Gastroesophageal sphincter (tissue), 4 donors: ENCODE measurements around the gene MOV10L1. TPM values are rescaled to one million over a fixed set of nuclear protein-coding genes. Genes with fewer than 3 reads are reported as not detected.
"Not testable (repeated sequence)": the region's sequence is repeated elsewhere in the genome, so short reads cannot be mapped to it uniquely, and the experiment has no call there.

Source experiments
- ATAC-seq: fragments of 150-250 bp; one replicate; pipeline ENCODE4 v1.9.1; 2016; ENCODE audit warnings: mild to moderate bottlenecking, moderate library complexity
- H3K27ac ChIP-seq, 4 donors: fragments of 200-600 bp; sonication (generic) in 3 of 4; 1 replicate in 3 of 4; 2 replicates in 1 of 4; pipeline ENCODE4 v1.5.1; 2016 to 2019
- H3K27me3 ChIP-seq: fragments of 200-600 bp; sonication (generic); one replicate; pipeline ENCODE4 v1.5.1; 2019
- H3K36me3 ChIP-seq, 2 donors: fragments of 200-600 bp; sonication (generic); one replicate each; pipeline ENCODE4 v1.5.1; 2019; ENCODE audit warnings: control low read depth in 1 of 2
- H3K4me1 ChIP-seq, 3 donors: fragments of 200-600 bp; sonication (generic); 1 replicate in 2 of 3; 2 replicates in 1 of 3; pipeline ENCODE4 v1.5.1; 2016 to 2019; ENCODE audit warnings: control low read depth in 2 of 3
- H3K4me3 ChIP-seq, 2 donors: fragments of 200-600 bp; sonication (generic); one replicate each; pipeline ENCODE4 v1.5.1; 2019; ENCODE audit warnings: mild to moderate bottlenecking in 1 of 2, moderate library complexity in 1 of 2
- H3K9me3 ChIP-seq, 3 donors: fragments of 200-600 bp; sonication (generic); one replicate each; pipeline ENCODE4 v1.5.1; 2017 to 2019; ENCODE audit warnings: control low read depth in 2 of 3
- CTCF ChIP-seq, 4 experiments: fragments of 200-600 bp in 2 of 4; fragments of 450-650 bp in 2 of 4; sonication (generic) in 1 of 4; IDR thresholded peaks; one replicate each; pipeline ENCODE4 v1.5.1; 2017 to 2019; ENCODE audit warnings: antibody characterized with exemption in 4 of 4, mild to moderate bottlenecking in 2 of 4, moderate library complexity in 2 of 4
- EP300 ChIP-seq: sonication (generic); formaldehyde crosslinking; IDR thresholded peaks from one replicate; pipeline ENCODE4 v1.6.1; 2017; ENCODE audit warnings: antibody characterized with exemption, mild to moderate bottlenecking
- POLR2A ChIP-seq, 2 donors: fragments of 450-650 bp; IDR thresholded peaks; one replicate each; pipeline ENCODE4 v1.6.1; 2017; ENCODE audit warnings: antibody characterized with exemption in 2 of 2, mild to moderate bottlenecking in 2 of 2, moderate library complexity in 1 of 2
- POLR2AphosphoS5 ChIP-seq: sonication (generic); formaldehyde crosslinking; IDR thresholded peaks from one replicate; pipeline ENCODE4 v1.6.1; 2017; ENCODE audit warnings: antibody characterized with exemption
- WGBS, 2 donors: methylation state at CpG; one replicate each; pipeline ENCODE4 v1.1.5; 2018; ENCODE audit warnings: low coverage in 1 of 2; 5-methylcytosine and 5-hydroxymethylcytosine counted together
- total RNA-seq, 4 donors: library from RNA; depleted of rRNA; stranded (reverse); fragments of >200 nt; gene quantifications; one replicate each; pipeline ENCODE4 v1.1.0, GENCODE V29; 2016

The MOV10L1 gene
- total RNA-seq, 4 donors from 2014 or later = 0.78 TPM; not detected in 3

- no peak for TF ChIP-seq POLR2AphosphoS5
- no peak for TF ChIP-seq EP300
- TF ChIP-seq CTCF (IDR thresholded peaks at IDR 0.05) = no peak
- no peak for TF ChIP-seq POLR2A (IDR thresholded peaks at IDR 0.05)
- Histone ChIP-seq H3K36me3 (no peaks in the 10 kb centered on the region), H3K27ac (no peak overlapping the region), H3K27me3 (peaks cover 29% of the 10 kb centered on the region), H3K4me3 (no peak overlapping the region), H3K4me1 (peaks cover 0 to 4% (median 0%) of the 10 kb centered on the region in 3 donors), H3K9me3 (no peaks in the 10 kb centered on the region)
- WGBS, 2 donors = 82 to 84% methylated on average over 7 of the region's 7 CpGs
- no peak for ATAC-seq
Measured at GRCh38 chr22:50143096-50143495, 53.3 kb downstream of the MOV10L1 start.

GRCh38 chr22:50144005-50144614, 54.3 kb downstream of the MOV10L1 start:
- Histone ChIP-seq H3K27ac (no peak overlapping the region), H3K9me3 (no peaks in the 10 kb centered on the region), H3K4me1 (peaks cover 0 to 4% (median 0%) of the 10 kb centered on the region in 3 donors), H3K36me3 (no peaks in the 10 kb centered on the region), H3K4me3 (no peak overlapping the region), H3K27me3 (peaks cover 29% of the 10 kb centered on the region)
- 81 to 84% methylated on average over 3 to 9 of the region's 18 CpGs for WGBS, 2 donors
- TF ChIP-seq POLR2A (IDR thresholded peaks at IDR 0.05) (no peak), POLR2AphosphoS5 (no peak)
- ATAC-seq = no peak

GRCh38 chr22:50145721-50146438, 56.1 kb downstream of the MOV10L1 start:
- Histone ChIP-seq H3K27ac (no peak overlapping the region), H3K9me3 (no peaks in the 10 kb centered on the region), H3K27me3 (peaks cover 28% of the 10 kb centered on the region), H3K36me3 (no peaks in the 10 kb centered on the region), H3K4me1 (peaks cover 0 to 4% (median 0%) of the 10 kb centered on the region in 3 donors), H3K4me3 (no peak overlapping the region)
- WGBS, 2 donors = 75 to 100% methylated on average over 1 to 10 of the region's 25 CpGs
- ATAC-seq = no peak
- no peak for TF ChIP-seq EP300
- TF ChIP-seq CTCF (IDR thresholded peaks at IDR 0.05) = no peak
- no peak for TF ChIP-seq POLR2A (IDR thresholded peaks at IDR 0.05)
- TF ChIP-seq POLR2AphosphoS5 = no peak

- H3K27ac ChIP-seq = no peak overlapping the region
- H3K4me3 ChIP-seq = no peak overlapping the region
- peak; percentile 75 for ATAC-seq
- H3K9me3 ChIP-seq = no peaks in the 10 kb centered on the region
- H3K27me3 ChIP-seq = peaks cover 21% of the 10 kb centered on the region
- peak in 3 of 4 experiments; percentile 72 to 81 (median 79) for TF ChIP-seq CTCF (IDR thresholded peaks at IDR 0.05)
- TF ChIP-seq POLR2A (IDR thresholded peaks at IDR 0.05) = no peak
- no peaks in the 10 kb centered on the region for H3K36me3 ChIP-seq
- WGBS, 2 donors = 13 to 21% methylated on average over 11 to 17 of the region's 27 CpGs
- peaks cover 0 to 4% (median 0%) of the 10 kb centered on the region in 3 donors for H3K4me1 ChIP-seq
Measured at GRCh38 chr22:50146439-50147238, 56.8 kb downstream of the MOV10L1 start.

- peaks cover 16% of the 10 kb centered on the region for H3K27me3 ChIP-seq
- not testable (repeated sequence) for H3K9me3 ChIP-seq, ATAC-seq, H3K27ac ChIP-seq, H3K36me3 ChIP-seq, H3K4me1 ChIP-seq, H3K4me3 ChIP-seq
- 82% methylated on average over 5 of the region's 26 CpGs; no CpG with 5 or more reads in 1 of the 2 donors for WGBS, 2 donors
Measured at GRCh38 chr22:50147258-50148165, 57.7 kb downstream of the MOV10L1 start.
